ENCODE measurements around the gene TMEM132E. TPM values are rescaled to one million over a fixed set of nuclear protein-coding genes. Genes with fewer than 3 reads are reported as not detected.

TMEM132E gene
- total and polyA plus RNA-seq, 9 donors: 0.08 to 0.40 (median 0.20) TPM; not detected in 2

- intact Hi-C loops (cut with DNase I): no loop called here
- TF ChIP-seq CTCF (IDR thresholded peaks at IDR 0.05): no peak
- TF ChIP-seq EP300 (IDR thresholded peaks at IDR 0.05): no peak
- no peak for TF ChIP-seq POLR2A (IDR thresholded peaks at IDR 0.05)
- H3K4me3 ChIP-seq: no peak overlapping the region
- H3K4me1 ChIP-seq (ENCODE audit: insufficient read depth): no peaks in the 10 kb centered on the region
- no peaks in the 10 kb centered on the region for H3K27me3 ChIP-seq
- 82 to 88% (median 84%) methylated on average over 3 of the region's 3 CpGs for WGBS, 3 donors
- DNase-seq: no peak
- no peak overlapping the region for H3K27ac ChIP-seq
- H3K9me3 ChIP-seq: no peaks in the 10 kb centered on the region
- no peaks in the 10 kb centered on the region for H3K36me3 ChIP-seq
Measured at GRCh38 chr17:34647511-34647910, 68.1 kb downstream of the TMEM132E start.

- intact Hi-C loops (cut with DNase I): no loop called here
- WGBS, 3 donors: 67 to 79% (median 67%) methylated on average over 5 of the region's 5 CpGs
- no peak for TF ChIP-seq EP300 (IDR thresholded peaks at IDR 0.05)
- TF ChIP-seq CTCF (IDR thresholded peaks at IDR 0.05): no peak
- no peak for TF ChIP-seq POLR2A (IDR thresholded peaks at IDR 0.05)
- H3K4me3 ChIP-seq: no peak overlapping the region
- no peak overlapping the region for H3K27ac ChIP-seq
- no peaks in the 10 kb centered on the region for H3K36me3 ChIP-seq
- no peaks in the 10 kb centered on the region for H3K9me3 ChIP-seq
- no peak for DNase-seq
- H3K4me1 ChIP-seq (ENCODE audit: insufficient read depth): no peaks in the 10 kb centered on the region
- no peaks in the 10 kb centered on the region for H3K27me3 ChIP-seq
Measured at GRCh38 chr17:34650051-34650750, 70.8 kb downstream of the TMEM132E start.

GRCh38 chr17:34651402-34651811 is 72.0 kb downstream of the TMEM132E start:
- no peak overlapping the region for H3K27ac ChIP-seq
- 6 to 16% (median 12%) methylated on average over 12 to 13 of the region's 13 CpGs for WGBS, 3 donors
- no peaks in the 10 kb centered on the region for H3K27me3 ChIP-seq
- H3K4me1 ChIP-seq (ENCODE audit: insufficient read depth): no peaks in the 10 kb centered on the region
- no peak overlapping the region for H3K4me3 ChIP-seq
- intact Hi-C loops (cut with DNase I): no loop called here
- H3K9me3 ChIP-seq: no peaks in the 10 kb centered on the region
- TF ChIP-seq POLR2A (IDR thresholded peaks at IDR 0.05) (no peak), CTCF (IDR thresholded peaks at IDR 0.05) (no peak), EP300 (IDR thresholded peaks at IDR 0.05) (no peak)
- no peaks in the 10 kb centered on the region for H3K36me3 ChIP-seq
- DNase-seq: no peak

GRCh38 chr17:34652021-34652555 is 72.7 kb downstream of the TMEM132E start:
- no peak for DNase-seq
- no peaks in the 10 kb centered on the region for H3K36me3 ChIP-seq
- H3K4me3 ChIP-seq: no peak overlapping the region
- no peak overlapping the region for H3K27ac ChIP-seq
- 16 to 31% (median 29%) methylated on average over 8 of the region's 8 CpGs for WGBS, 3 donors
- intact Hi-C loops (cut with DNase I): no loop called here
- H3K9me3 ChIP-seq: no peaks in the 10 kb centered on the region
- H3K4me1 ChIP-seq (ENCODE audit: insufficient read depth): no peaks in the 10 kb centered on the region
- H3K27me3 ChIP-seq: no peaks in the 10 kb centered on the region
- TF ChIP-seq EP300 (IDR thresholded peaks at IDR 0.05): no peak
- no peak for TF ChIP-seq CTCF (IDR thresholded peaks at IDR 0.05)
- no peak for TF ChIP-seq POLR2A (IDR thresholded peaks at IDR 0.05)
